ENCODE data around the gene SH2D6. TPM values are rescaled to one million over a fixed set of nuclear protein-coding genes. Genes with fewer than 3 reads are reported as not detected.

SH2D6 gene
- total and polyA plus RNA-seq, 5 donors from 2014 or later = 0.25 TPM; not detected in 4

GRCh38 chr2:85399183-85399455 is 19.4 kb upstream of the SH2D6 start:
- Histone ChIP-seq H3K4me1 (ENCODE audit: control insufficient read depth, insufficient read depth, low read length, poor library complexity, severe bottlenecking) (no peaks in the 10 kb centered on the region), H3K9me3 (ENCODE audit: control insufficient read depth in 2 of 2, low read length in 2 of 2) (peaks cover 0 to 4% of the 10 kb centered on the region in 2 experiments), H3K36me3 (ENCODE audit: control insufficient read depth, insufficient read depth, low read length) (peaks cover 3% of the 10 kb centered on the region), H3K27me3 (ENCODE audit: control insufficient read depth, insufficient read depth, low read length) (no peaks in the 10 kb centered on the region), H3K27ac (ENCODE audit: insufficient read depth, low read length, poor library complexity, severe bottlenecking) (no peak overlapping the region), H3K4me3 (ENCODE audit: low read depth, low read length) (no peak overlapping the region)
- H3K27ac Mint-ChIP-seq = peak overlapping the region in 1 of 3 donors; percentile 67
- H3K36me3 Mint-ChIP-seq = peaks cover 7% of the 10 kb centered on the region
- no peak overlapping the region for H3K4me3 Mint-ChIP-seq
- ATAC-seq (ENCODE audit: low read depth in 2 of 2) = no peak
- DNase-seq = no peak
- H3K27me3 Mint-ChIP-seq = no peaks in the 10 kb centered on the region
- peaks cover 0 to 10% (median 1%) of the 10 kb centered on the region in 7 donors for H3K9me3 Mint-ChIP-seq
- no peaks in the 10 kb centered on the region for H3K4me1 Mint-ChIP-seq

GRCh38 chr2:85400023-85400422 is 18.5 kb upstream of the SH2D6 start:
- no peak for DNase-seq
- ATAC-seq (ENCODE audit: low read depth in 2 of 2) = no peak
- no peaks in the 10 kb centered on the region for H3K27me3 Mint-ChIP-seq
- no peaks in the 10 kb centered on the region for H3K4me1 Mint-ChIP-seq
- no peaks in the 10 kb centered on the region for H3K27me3 ChIP-seq (ENCODE audit: control insufficient read depth, insufficient read depth, low read length)
- H3K4me3 ChIP-seq (ENCODE audit: low read depth, low read length) = no peak overlapping the region
- H3K36me3 Mint-ChIP-seq = peaks cover 7% of the 10 kb centered on the region
- no peak overlapping the region for H3K4me3 Mint-ChIP-seq
- H3K9me3 Mint-ChIP-seq = peaks cover 0 to 10% (median 1%) of the 10 kb centered on the region in 7 donors
- H3K36me3 ChIP-seq (ENCODE audit: control insufficient read depth, insufficient read depth, low read length) = peaks cover 3% of the 10 kb centered on the region
- no peaks in the 10 kb centered on the region for H3K4me1 ChIP-seq (ENCODE audit: control insufficient read depth, insufficient read depth, low read length, poor library complexity, severe bottlenecking)
- no peak overlapping the region for H3K27ac ChIP-seq (ENCODE audit: insufficient read depth, low read length, poor library complexity, severe bottlenecking)
- H3K9me3 ChIP-seq (ENCODE audit: control insufficient read depth in 2 of 2, low read length in 2 of 2) = peaks cover 0 to 6% of the 10 kb centered on the region in 2 experiments
- peak overlapping the region in 1 of 3 donors; percentile 77 for H3K27ac Mint-ChIP-seq

- peaks cover 0 to 13% (median 3%) of the 10 kb centered on the region in 7 donors for H3K9me3 Mint-ChIP-seq
Measured at GRCh38 chr2:85400541-85401463, 17.7 kb upstream of the SH2D6 start.

GRCh38 chr2:85401464-85401805 is 17.1 kb upstream of the SH2D6 start:
- Mint-ChIP-seq H3K4me1 (peaks cover 0 to 13% (median 8%) of the 10 kb centered on the region in 4 donors), H3K4me3 (no peak overlapping the region), H3K27me3 (no peaks in the 10 kb centered on the region), H3K36me3 (peaks cover 7% of the 10 kb centered on the region), H3K9me3 (peaks cover 0 to 13% (median 3%) of the 10 kb centered on the region in 7 donors), H3K27ac (no peak overlapping the region)
- H3K4me3 ChIP-seq (ENCODE audit: low read depth, low read length) = no peak overlapping the region
- H3K9me3 ChIP-seq (ENCODE audit: control insufficient read depth in 2 of 2, low read length in 2 of 2) = peaks cover 0 to 6% of the 10 kb centered on the region in 2 experiments
- H3K27me3 ChIP-seq (ENCODE audit: control insufficient read depth, insufficient read depth, low read length) = no peaks in the 10 kb centered on the region
- H3K27ac ChIP-seq (ENCODE audit: insufficient read depth, low read length, poor library complexity, severe bottlenecking) = no peak overlapping the region
- H3K4me1 ChIP-seq (ENCODE audit: control insufficient read depth, insufficient read depth, low read length, poor library complexity, severe bottlenecking) = peaks cover 4% of the 10 kb centered on the region
- H3K36me3 ChIP-seq (ENCODE audit: control insufficient read depth, insufficient read depth, low read length) = no peaks in the 10 kb centered on the region
- DNase-seq = no peak
- ATAC-seq (ENCODE audit: low read depth in 2 of 2) = no peak

More at GRCh38 chr2:85400541-85401463, 17.7 kb upstream of the SH2D6 start:
- no peaks in the 10 kb centered on the region for H3K36me3 ChIP-seq (ENCODE audit: control insufficient read depth, insufficient read depth, low read length)
- Mint-ChIP-seq H3K27me3 (no peaks in the 10 kb centered on the region), H3K36me3 (peaks cover 7% of the 10 kb centered on the region), H3K4me1 (peaks cover 0 to 7% (median 5%) of the 10 kb centered on the region in 4 donors), H3K4me3 (no peak overlapping the region), H3K27ac (peak overlapping the region in 2 of 3 donors; percentile 26 to 77)
- H3K27ac ChIP-seq (ENCODE audit: insufficient read depth, low read length, poor library complexity, severe bottlenecking) = no peak overlapping the region
- ATAC-seq (ENCODE audit: low read depth in 2 of 2) (no peak), DNase-seq (no peak)
- H3K27me3 ChIP-seq (ENCODE audit: control insufficient read depth, insufficient read depth, low read length) = no peaks in the 10 kb centered on the region
- H3K9me3 ChIP-seq (ENCODE audit: control insufficient read depth in 2 of 2, low read length in 2 of 2) = peaks cover 0 to 6% of the 10 kb centered on the region in 2 experiments
- H3K4me3 ChIP-seq (ENCODE audit: low read depth, low read length) = no peak overlapping the region
- H3K4me1 ChIP-seq (ENCODE audit: control insufficient read depth, insufficient read depth, low read length, poor library complexity, severe bottlenecking) = peaks cover 4% of the 10 kb centered on the region

GRCh38 chr2:85401844-85402243 is 16.7 kb upstream of the SH2D6 start:
- no peaks in the 10 kb centered on the region for H3K36me3 ChIP-seq (ENCODE audit: control insufficient read depth, insufficient read depth, low read length)
- no peaks in the 10 kb centered on the region for H3K27me3 ChIP-seq (ENCODE audit: control insufficient read depth, insufficient read depth, low read length)
- H3K27ac ChIP-seq (ENCODE audit: insufficient read depth, low read length, poor library complexity, severe bottlenecking) = no peak overlapping the region
- ATAC-seq (ENCODE audit: low read depth in 2 of 2) = no peak
- H3K36me3 Mint-ChIP-seq = peaks cover 7% of the 10 kb centered on the region
- H3K9me3 Mint-ChIP-seq = peaks cover 0 to 13% (median 3%) of the 10 kb centered on the region in 7 donors
- no peak overlapping the region for H3K4me3 ChIP-seq (ENCODE audit: low read depth, low read length)
- H3K4me1 ChIP-seq (ENCODE audit: control insufficient read depth, insufficient read depth, low read length, poor library complexity, severe bottlenecking) = peaks cover 4% of the 10 kb centered on the region
- H3K9me3 ChIP-seq (ENCODE audit: control insufficient read depth in 2 of 2, low read length in 2 of 2) = peaks cover 0 to 6% of the 10 kb centered on the region in 2 experiments
- no peak for DNase-seq
- no peak overlapping the region for H3K4me3 Mint-ChIP-seq
- H3K27me3 Mint-ChIP-seq = no peaks in the 10 kb centered on the region
- H3K4me1 Mint-ChIP-seq = peaks cover 0 to 13% (median 8%) of the 10 kb centered on the region in 4 donors
- H3K27ac Mint-ChIP-seq = no peak overlapping the region

- peak; percentile 77 to 80 for ATAC-seq (ENCODE audit: low read depth in 2 of 2)
- no peaks in the 10 kb centered on the region for H3K27me3 Mint-ChIP-seq
- peak overlapping the region in 2 of 3 donors; percentile 16 to 24 for H3K27ac Mint-ChIP-seq
- peaks cover 0 to 6% of the 10 kb centered on the region in 2 experiments for H3K9me3 ChIP-seq (ENCODE audit: control insufficient read depth in 2 of 2, low read length in 2 of 2)
- DNase-seq = peak in 1 of 3 donors; percentile 77
- H3K4me1 ChIP-seq (ENCODE audit: control insufficient read depth, insufficient read depth, low read length, poor library complexity, severe bottlenecking) = peaks cover 27% of the 10 kb centered on the region
- H3K27me3 ChIP-seq (ENCODE audit: control insufficient read depth, insufficient read depth, low read length) = no peaks in the 10 kb centered on the region
- no peaks in the 10 kb centered on the region for H3K36me3 ChIP-seq (ENCODE audit: control insufficient read depth, insufficient read depth, low read length)
- peak overlapping the region; percentile 29 to 66 (median 46) for H3K4me3 Mint-ChIP-seq
- peaks cover 0 to 13% (median 3%) of the 10 kb centered on the region in 7 donors for H3K9me3 Mint-ChIP-seq
- peaks cover 7% of the 10 kb centered on the region for H3K36me3 Mint-ChIP-seq
- peak overlapping the region; percentile 47 for H3K4me3 ChIP-seq (ENCODE audit: low read depth, low read length)
- H3K27ac ChIP-seq (ENCODE audit: insufficient read depth, low read length, poor library complexity, severe bottlenecking) = no peak overlapping the region
- peaks cover 9 to 40% (median 25%) of the 10 kb centered on the region in 4 donors for H3K4me1 Mint-ChIP-seq
Measured at GRCh38 chr2:85405201-85406059, 13.1 kb upstream of the SH2D6 start.

GRCh38 chr2:85409845-85410583 is 8.5 kb upstream of the SH2D6 start, which contains the start of gene CAPG:
Gene CAPG (minus strand): TSS chr2:85410366. CDS start chr2:85402145, 8,221 bp downstream.
- Mint-ChIP-seq H3K27me3 (peaks cover 18% of the 10 kb centered on the region), H3K27ac (peak within 1 kb of the TSS; percentile 75 to 92 (median 86)), H3K4me3 (peak within 1 kb of the TSS; percentile 69 to 88 (median 81)), H3K4me1 (peaks cover 9 to 55% (median 28%) of the 10 kb centered on the region in 4 donors), H3K36me3 (no peaks in the 10 kb centered on the region), H3K9me3 (peaks cover 0 to 5% (median 0%) of the 10 kb centered on the region in 7 donors)
- peak in 1 of 3 donors; percentile 67 for DNase-seq
- Histone ChIP-seq H3K27me3 (ENCODE audit: control insufficient read depth, insufficient read depth, low read length) (peaks cover 2% of the 10 kb centered on the region), H3K27ac (ENCODE audit: insufficient read depth, low read length, poor library complexity, severe bottlenecking) (no peak within 1 kb of the TSS), H3K4me1 (ENCODE audit: control insufficient read depth, insufficient read depth, low read length, poor library complexity, severe bottlenecking) (peaks cover 38% of the 10 kb centered on the region), H3K9me3 (ENCODE audit: control insufficient read depth in 2 of 2, low read length in 2 of 2) (no peaks in the 10 kb centered on the region), H3K4me3 (ENCODE audit: low read depth, low read length) (peak within 1 kb of the TSS; percentile 59), H3K36me3 (ENCODE audit: control insufficient read depth, insufficient read depth, low read length) (no peaks in the 10 kb centered on the region)
- ATAC-seq (ENCODE audit: low read depth in 2 of 2) = peak; percentile 16 to 31

All from CD4-positive, CD25-positive, alpha-beta regulatory T cell (primary cell).